A549 (cell line): ENCODE results near the gene PIGV.

ENCODE experiments used
- CEBPB ChIP-seq, 2 experiments: fragments of >200 bp in 1 of 2; sonication (Bioruptor Twin) in 1 of 2; formaldehyde crosslinking in 1 of 2; IDR thresholded peaks; 2 replicates each; pipeline ENCODE4 v1.6.1; 2012 to 2016
- CTCF ChIP-seq: fragments of >200 bp; sonication (Bioruptor Twin); formaldehyde crosslinking; IDR thresholded peaks from 3 replicates; pipeline ENCODE4 v1.5.1; 2016
- E2F6 ChIP-seq: IDR thresholded peaks from 2 replicates; pipeline ENCODE4 v1.6.1; 2012; ENCODE audit warnings: low read depth, borderline replicate concordance
- EHMT2 ChIP-seq: fragments of 200-600 bp; sonication (generic); IDR thresholded peaks from 2 replicates; pipeline ENCODE4 v1.6.1; 2016; ENCODE audit warnings: antibody characterized with exemption, low read depth, mild to moderate bottlenecking, moderate library complexity
- POLR2A ChIP-seq: IDR thresholded peaks from 2 replicates; pipeline ENCODE4 v1.6.1; 2012; ENCODE audit warnings: mild to moderate bottlenecking, low read length
- RAD21 ChIP-seq, 2 experiments: fragments of >200 bp in 1 of 2; sonication (Bioruptor Twin) in 1 of 2; formaldehyde crosslinking in 1 of 2; IDR thresholded peaks in 1 of 2; conservative IDR thresholded peaks in 1 of 2; 2 replicates in 1 of 2; 3 replicates in 1 of 2; pipeline ENCODE4 v1.6.1; 2012 to 2018; ENCODE audit warnings: inconsistent platforms in 1 of 2
- ZFP36 ChIP-seq: fragments of 450-650 bp; IDR thresholded peaks from 2 replicates; pipeline ENCODE4 v1.6.1; 2014; ENCODE audit warnings: borderline replicate concordance; ENCODE audit not compliant: partially characterized antibody
- TF ChIP-seq, protein P1 (sequence below): IDR thresholded peaks from 2 replicates; pipeline ENCODE4 v1.6.1; 2012

DNA sequence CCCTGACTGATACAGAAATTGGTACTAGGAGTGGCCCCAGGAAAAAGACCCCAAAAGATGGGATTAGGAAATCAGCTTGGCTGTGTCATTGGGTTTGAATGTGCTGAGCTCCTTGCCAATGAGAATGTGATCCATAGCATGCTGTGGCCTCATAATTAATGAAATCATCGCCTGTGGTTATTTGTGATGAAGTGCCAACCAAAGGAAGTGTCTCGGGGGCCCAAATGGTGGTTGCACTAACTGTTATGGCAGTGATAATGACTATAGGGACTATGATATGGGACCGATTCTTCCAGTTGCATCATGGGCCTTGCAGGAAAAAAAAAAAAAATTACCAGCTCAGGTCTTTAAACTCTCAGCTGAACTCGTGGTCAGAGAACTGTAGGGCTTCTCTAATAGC, 23.3 kb downstream of the PIGV start:
- TF ChIP-seq CEBPB (IDR thresholded peaks at IDR 0.05) (no peak), ZFP36 (no peak), POLR2A (no peak), CTCF (no peak), RAD21 (conservative IDR thresholded peaks at IDR 0.05 in 1 of 2, IDR thresholded peaks at IDR 0.05 in 1 of 2) (no peak), EHMT2 (no peak), E2F6 (no peak)
- TF ChIP-seq, protein P1, sequence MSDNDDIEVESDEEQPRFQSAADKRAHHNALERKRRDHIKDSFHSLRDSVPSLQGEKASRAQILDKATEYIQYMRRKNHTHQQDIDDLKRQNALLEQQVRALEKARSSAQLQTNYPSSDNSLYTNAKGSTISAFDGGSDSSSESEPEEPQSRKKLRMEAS: no peak
